ENCODE measurements around the gene KCNG2.

DNA sequence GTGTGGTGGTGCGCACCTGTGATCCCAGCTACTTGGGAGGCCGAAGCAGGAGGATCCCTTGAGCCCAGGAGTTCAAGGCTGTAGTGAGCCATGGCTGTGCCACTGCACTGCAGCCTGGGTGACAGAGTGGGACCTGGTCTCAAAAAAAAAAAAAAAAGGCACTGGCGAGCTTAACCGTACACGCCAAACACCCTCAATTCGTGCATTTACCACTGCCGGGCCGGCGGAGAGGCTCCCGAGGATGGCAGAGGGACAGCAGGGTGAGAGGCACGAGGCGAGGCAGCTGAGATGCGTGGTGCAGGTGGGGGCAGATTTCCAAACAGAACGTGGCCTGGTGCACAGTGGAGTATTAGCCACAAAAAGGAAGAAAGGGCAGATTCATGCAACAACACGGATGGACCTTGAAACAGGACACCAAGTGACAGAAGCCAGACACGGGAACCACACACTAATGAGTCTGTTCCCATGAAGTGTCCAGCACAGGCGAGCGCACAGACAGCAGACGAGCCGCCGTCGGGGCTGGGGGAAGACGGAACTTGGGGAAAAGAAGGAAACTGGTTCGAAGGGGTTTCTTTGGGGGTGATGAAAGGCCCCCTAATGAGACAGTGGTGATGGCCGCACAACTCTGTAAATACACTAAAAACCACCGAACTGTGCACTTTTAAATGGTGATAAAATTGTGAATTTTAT is 126.3 kb downstream of the KCNG2 start:
- TF ChIP-seq, protein P1, sequence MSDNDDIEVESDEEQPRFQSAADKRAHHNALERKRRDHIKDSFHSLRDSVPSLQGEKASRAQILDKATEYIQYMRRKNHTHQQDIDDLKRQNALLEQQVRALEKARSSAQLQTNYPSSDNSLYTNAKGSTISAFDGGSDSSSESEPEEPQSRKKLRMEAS (IDR thresholded peaks at IDR 0.05; ENCODE audit: low read depth), result no peak
- TF ChIP-seq, protein P2, sequence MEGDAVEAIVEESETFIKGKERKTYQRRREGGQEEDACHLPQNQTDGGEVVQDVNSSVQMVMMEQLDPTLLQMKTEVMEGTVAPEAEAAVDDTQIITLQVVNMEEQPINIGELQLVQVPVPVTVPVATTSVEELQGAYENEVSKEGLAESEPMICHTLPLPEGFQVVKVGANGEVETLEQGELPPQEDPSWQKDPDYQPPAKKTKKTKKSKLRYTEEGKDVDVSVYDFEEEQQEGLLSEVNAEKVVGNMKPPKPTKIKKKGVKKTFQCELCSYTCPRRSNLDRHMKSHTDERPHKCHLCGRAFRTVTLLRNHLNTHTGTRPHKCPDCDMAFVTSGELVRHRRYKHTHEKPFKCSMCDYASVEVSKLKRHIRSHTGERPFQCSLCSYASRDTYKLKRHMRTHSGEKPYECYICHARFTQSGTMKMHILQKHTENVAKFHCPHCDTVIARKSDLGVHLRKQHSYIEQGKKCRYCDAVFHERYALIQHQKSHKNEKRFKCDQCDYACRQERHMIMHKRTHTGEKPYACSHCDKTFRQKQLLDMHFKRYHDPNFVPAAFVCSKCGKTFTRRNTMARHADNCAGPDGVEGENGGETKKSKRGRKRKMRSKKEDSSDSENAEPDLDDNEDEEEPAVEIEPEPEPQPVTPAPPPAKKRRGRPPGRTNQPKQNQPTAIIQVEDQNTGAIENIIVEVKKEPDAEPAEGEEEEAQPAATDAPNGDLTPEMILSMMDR (IDR thresholded peaks at IDR 0.05), result no peak
- TF ChIP-seq POLR2AphosphoS5 (IDR thresholded peaks at IDR 0.05; ENCODE audit: low read depth, low read length) (no peak), EP300 (IDR thresholded peaks at IDR 0.05; ENCODE audit: borderline replicate concordance in 1 of 2, low read depth in 1 of 2, low read length in 1 of 2) (no peak), REST (IDR thresholded peaks at IDR 0.05; ENCODE audit: low read depth, low read length) (no peak), SMC3 (IDR thresholded peaks at IDR 0.05; ENCODE audit: low read depth, low read length) (no peak), GABPA (IDR thresholded peaks at IDR 0.05; ENCODE audit: low read depth) (no peak), EZH2phosphoT487 (IDR thresholded peaks at IDR 0.05; ENCODE audit: borderline replicate concordance, low read depth) (no peak), FOXM1 (IDR thresholded peaks at IDR 0.05; ENCODE audit: low read depth) (no peak), TAF1 (IDR thresholded peaks at IDR 0.05; ENCODE audit: borderline replicate concordance, low read depth, low read length) (no peak), RAD21 (IDR thresholded peaks at IDR 0.05; ENCODE audit: low read length) (no peak), NFIC (IDR thresholded peaks at IDR 0.05; ENCODE audit: borderline replicate concordance) (no peak), GATA2 (CRISPR knock-in tag; IDR thresholded peaks at IDR 0.05) (no peak), MXI1 (IDR thresholded peaks at IDR 0.05; ENCODE audit: low read depth, low read length) (no peak)

Measured in SK-N-SH (cell line).